Stimulated activated naive CD4-positive, alpha-beta T cell (primary cell): ENCODE data around the gene SVIL.

Experiments
- DNase-seq, 6 experiments: peaks; one replicate each; lab custom pipeline; 2025; lab: John Stamatoyannopoulos, UW

SVIL gene

GRCh38 chr10:29415876-29416275 lies 218.9 kb downstream of the SVIL start:
- no peak for DNase-seq

DNA sequence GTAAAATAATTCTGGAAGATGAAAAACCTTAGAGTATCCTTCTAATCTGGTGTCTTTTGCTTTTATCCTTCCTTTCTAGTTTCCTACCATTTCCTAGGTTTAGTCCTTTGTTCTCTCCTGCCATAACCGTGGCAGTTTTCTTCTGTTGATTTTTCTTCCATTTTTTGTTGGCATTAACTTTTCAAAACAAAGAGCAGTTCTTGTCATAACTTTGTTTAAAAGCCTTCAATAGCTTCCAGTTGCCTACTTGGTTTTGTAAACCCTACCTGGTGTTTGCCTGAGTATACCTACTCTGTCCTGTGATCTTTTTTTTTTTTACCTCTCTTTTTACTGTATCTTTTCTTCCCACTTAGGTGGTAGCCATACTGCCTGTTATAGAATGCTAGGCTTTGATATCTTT lies 220.3 kb downstream of the SVIL start:
- DNase-seq = no peak

DNA sequence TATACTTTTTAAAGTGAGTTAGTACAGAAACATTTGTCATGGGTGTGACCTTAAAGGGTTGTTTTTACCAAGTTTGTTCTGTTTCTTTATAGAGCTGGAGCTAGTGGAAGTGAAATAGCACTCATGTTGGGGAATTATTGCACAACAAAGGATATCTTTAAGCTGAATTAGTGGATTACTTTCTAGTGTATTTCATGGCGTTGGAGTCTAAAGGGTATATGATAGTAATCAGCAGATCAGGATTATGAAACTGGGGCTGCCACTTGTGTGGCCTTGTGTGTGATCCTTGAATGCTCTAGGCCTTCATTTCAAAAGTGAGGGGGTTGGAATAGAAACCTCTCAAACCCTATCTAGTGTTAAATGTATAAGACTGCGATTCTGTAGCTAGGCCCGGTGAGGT lies 222.3 kb downstream of the SVIL start:
- no peak for DNase-seq

DNA sequence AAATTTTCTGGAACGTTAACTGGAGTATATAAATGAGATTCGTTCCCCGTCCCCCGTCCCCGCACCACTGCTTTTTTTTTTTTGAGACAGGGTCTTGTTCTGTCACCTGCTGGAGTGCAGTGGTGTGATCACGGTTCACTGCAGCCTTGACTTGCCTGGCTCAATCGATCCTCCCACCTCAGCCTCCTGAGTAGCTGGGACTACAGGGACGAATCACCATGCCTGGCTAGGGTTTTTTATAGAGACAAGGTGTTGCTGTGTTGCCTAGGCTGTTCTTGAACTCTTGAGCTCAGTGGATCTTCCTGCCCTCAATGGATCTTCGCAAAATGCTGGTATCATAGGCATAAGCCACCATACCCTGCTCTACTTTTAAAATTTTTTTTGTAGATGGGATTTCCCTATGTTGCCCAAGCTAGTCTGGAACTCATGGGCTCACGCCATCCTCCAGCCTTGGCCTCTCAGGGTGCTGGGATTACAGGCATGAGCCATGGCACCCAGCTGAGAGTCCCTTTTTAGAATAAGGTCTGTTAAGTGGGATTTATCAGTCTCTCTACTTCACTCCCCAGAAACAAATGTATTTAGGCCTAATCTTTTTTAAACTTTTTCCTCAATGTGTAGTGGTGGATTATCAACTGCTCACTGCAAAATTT lies 223.0 kb downstream of the SVIL start:
- no peak for DNase-seq

DNA sequence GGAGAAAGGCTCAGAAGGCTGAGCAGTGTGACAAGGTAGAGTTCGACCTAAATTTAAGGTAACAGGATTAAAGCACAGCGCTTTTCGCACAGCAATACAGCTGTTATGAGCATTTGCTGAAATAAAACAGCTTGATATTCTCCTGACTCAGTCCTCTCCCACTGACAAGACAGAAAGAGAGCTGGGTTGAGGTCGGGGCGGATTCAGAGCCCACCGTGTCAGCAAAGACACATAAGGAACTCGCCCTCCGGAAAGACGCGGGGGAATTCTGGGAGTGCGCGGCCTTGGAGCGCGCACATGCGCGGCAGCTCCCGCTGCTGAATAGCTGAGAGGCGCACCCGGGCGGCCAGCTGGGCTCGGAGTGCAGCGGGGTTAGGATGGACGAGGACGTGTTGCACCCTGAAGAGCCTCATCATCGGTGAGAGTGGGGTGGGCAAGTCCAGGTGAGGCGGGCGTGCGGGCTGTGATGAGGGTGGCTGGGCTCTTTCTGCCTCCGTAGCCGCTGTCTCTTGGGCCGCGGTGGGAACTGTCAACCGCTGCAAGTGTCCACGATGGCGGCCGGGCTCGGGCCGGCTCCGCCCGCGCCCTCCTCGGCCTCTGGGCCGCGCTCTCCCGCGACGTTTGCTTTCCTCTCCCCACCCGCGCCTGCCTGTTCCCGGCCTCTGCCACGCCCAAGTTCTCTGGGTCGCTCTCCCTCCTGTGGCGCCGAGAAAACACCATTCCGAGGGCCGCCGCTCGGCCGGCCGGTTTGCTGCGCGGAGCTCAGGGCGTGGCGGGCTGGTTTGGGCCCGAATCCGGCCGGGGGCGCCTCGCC lies 225.3 kb downstream of the SVIL start:
- DNase-seq = peak in 3 of 6 experiments; percentile 8 to 36 (median 25)

DNA sequence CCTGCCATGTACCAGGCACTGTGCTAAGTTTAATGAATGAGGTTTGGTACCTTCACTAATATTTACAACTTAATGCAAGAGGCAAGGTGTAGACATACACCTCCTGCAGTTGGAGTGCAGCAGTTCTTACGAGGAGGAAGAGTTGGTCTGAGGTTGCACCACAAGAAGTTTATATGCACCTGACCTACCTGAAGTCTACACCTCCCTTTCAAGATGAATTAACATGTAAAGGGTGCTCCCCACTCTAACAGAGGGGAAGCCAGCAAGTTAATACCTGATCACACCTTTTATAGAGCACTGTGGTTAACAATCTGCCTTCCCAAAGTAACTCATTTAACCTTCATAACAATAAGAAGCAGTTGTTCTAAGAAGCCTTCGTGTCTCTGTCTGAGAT lies 225.9 kb downstream of the SVIL start:
- no peak for DNase-seq
